GF-D8 (cell line): ENCODE data around the gene MZF1.
"Not testable (repeated sequence)": the region's sequence is repeated elsewhere in the genome, so short reads cannot be mapped to it uniquely, and the experiment has no call there.

ENCODE experiments used
- DNase-seq: peaks from one replicate; lab custom pipeline; 2025; lab: John Stamatoyannopoulos, UW

MZF1 gene

DNA sequence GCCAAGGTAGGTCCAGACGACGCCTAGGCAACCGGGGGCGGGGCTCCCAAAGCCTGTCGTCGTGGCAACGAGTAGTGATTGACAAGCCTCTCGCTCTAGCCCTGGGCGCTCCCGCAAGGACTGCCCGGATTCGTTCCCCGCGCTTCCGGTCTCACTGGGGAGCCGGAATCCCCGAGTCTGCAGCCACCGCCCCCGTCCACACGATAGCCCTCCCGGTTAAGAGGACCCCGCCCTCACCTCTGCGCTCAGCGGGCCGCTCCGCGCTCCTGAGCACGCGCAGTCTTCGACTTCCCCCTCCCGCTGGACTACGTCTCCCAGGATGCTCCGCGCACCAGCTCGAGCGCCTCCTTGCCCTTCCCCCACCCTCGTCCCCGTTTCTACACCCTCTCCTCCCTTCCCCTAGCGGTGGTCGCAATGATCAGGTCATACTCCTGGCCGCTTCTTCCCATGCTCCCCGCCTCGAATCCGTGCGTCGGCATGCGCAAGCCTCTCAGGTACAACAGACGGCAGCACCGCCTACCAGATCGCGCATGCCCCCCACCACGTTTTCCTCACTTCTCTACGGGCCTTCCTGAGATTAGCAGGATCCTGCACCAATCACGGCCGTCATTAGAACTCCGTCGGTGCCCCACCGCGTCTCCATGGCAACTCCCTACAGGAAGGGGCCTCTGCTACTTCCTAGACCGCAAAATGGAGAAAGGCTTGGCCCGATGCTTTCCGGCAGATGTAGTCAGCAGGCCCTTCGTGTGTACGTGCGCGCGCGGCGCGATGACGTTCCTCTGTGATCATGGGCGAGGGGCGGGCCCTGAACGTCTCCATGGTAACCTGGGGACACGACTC lies at the start of gene MZF1:
Gene MZF1, minus strand, starts transcription at position 518 of the 840 bp plus-strand sequence. CDS start 1,946 bp downstream, outside the sequence.
- no peak for DNase-seq

DNA sequence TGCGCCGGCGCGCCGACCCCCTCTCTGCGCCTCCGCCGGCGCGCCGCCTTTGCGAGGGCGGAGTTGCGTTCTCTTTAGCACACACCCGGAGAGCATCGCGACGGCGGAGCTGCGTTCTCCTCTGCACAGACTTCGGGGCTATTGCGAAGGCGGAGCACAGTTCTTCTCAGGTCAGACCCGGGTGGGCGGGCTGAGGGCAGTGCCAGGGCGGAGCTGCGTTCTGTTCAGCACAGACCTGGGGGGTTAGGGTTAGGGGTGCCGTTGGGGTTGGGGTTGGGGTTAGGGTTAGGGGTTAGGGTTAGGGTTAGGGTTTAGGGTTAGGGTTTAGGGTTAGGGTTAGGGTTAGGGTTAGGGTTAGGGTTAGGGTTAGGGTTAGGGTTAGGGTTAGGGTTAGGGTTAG lies 34.1 kb upstream of the MZF1 start:
- not testable (repeated sequence) for DNase-seq

- DNase-seq: not testable (repeated sequence)
Observed at GRCh38 chr19:58606251-58606896, 33.2 kb upstream of the MZF1 start.

DNA sequence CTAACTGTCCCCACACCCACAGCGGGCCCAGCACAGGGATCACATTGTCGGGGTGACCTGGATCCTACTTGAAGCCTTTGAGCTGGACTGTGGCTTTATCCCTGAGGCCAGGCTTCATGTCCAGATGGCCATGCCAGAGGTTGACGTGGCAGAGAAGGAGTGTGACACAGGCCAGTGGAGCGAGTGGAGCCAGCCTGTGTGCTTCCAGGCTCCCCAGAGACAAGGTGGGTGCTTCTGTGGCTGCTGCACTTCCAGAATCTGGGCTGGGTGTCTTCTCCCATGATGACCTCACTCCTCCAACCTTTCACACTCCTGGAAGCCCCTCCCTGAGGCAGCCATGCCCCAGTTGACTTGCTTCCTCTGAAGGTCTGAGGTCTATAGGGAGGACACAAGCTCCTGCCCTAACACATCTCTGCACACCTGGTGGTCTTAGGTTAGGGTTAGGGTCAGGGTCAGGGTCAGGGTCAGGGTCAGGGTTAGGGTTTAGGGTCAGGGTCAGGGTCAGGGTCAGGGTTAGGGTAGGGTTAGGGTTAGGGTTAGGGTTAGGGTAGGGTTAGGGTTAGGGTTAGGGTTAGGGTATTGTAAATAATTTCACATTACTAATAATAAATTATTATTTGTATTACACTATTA lies 13.1 kb upstream of the MZF1 start:
- DNase-seq: no peak

GRCh38 chr19:58585442-58586132 lies 12.5 kb upstream of the MZF1 start:
- no peak for DNase-seq

DNA sequence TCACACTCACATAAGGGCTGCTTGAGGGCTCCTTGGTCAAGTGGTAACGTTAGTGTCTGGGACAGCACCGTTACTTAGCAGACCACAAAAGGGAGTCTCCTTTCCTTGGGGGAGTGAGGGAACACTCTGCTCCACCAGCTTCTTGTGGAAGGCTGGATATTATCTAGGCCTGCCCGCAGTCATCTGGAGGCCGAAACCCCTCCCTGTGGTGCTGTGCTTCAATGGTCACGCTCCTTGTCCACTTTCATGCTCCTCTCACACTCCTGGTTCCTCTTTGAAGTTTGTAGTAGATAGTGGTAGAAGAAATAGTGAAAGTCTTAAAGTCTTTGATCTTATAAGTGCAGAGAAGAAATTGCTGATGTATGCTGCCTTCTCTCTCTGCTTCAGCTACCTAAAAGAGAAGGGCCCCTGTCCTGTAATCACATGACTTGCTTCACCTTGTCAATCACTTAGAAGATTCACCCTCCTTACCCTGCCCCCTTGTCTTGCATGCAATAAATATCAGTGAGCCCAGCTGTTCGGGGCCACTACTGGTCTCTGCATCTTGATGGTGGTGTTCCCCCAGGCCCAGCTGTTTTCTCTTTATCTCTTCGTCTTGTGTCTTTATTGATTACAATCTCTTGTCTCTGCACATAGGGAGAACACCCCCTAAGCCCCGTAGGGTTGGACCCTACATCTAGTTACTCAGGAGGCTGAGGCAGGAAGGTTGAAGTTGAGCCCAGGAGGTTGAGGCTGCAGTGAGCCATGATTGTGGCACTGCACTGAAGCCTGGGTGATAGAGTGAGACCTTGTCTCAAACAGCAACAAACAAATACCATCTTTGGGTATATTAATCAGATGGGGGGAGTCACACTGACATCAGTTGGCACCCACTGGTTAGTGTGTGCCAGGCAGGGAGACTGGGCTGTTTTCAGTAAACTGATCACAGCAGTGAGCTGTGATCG lies 11.6 kb upstream of the MZF1 start:
- DNase-seq: no peak

DNA sequence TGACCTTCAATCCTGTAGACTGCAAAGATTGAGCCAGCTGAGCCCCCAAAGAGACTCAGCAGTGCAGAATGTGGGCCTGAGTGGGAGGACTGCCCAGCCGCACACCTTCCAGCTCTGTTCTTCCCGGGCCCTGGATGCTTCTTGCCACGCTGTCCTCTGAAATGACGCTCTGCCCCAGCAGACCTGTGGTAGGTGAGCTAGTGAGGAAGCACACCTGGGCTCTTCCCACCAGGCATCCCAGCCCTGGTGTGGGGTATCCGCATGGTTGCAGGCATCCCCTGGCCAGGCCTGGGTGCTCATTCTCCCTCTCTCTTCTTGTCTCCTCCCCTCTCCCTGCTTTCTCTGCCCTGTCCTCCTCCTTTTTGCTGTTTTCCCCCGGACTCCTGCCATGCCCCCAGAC lies 9.8 kb upstream of the MZF1 start:
- no peak for DNase-seq

DNA sequence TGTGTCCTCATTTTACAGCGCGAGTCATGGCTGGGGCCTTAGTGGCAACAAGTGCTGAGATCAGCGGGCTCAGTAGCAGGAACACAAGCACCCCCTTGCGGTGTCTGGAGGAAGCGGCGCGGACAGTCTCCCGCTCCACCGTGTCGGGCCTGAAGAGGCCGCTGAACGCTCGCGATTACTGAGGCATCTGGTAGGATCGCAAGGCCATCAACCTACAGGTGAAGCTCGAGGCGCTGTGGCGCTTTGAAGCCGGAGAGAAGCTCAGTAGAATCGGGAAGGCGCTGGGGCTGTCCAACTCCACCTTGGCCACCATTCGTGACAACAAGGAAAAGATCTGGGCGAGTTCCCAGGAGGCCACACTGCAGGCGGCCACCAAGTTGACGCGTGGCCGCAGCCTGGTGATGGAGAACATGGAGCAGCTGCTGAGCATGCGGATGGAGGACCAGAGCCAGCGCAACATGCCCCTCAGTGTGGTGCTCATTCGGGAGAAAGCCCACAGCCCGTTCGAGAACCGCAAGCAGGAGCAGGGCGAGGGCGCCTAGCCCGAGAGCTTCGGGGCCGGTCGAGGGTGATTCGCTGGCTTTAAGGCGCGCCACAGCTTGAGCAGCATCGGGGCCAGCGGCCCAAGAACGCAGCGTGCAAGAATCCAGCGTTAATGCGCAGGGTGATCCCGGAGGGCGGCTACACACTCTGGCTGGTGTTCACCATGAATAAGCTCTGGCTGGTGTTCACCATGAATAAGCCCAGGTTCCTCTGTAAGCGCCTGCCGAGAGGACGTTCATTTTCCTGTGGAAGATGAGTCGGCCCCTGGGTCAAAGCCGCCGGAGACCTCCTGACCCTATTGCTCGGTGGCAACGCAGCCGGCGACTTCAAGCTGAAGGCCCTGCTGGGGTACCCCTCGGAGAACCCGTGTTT lies 8.3 kb upstream of the MZF1 start:
- DNase-seq: no peak

DNA sequence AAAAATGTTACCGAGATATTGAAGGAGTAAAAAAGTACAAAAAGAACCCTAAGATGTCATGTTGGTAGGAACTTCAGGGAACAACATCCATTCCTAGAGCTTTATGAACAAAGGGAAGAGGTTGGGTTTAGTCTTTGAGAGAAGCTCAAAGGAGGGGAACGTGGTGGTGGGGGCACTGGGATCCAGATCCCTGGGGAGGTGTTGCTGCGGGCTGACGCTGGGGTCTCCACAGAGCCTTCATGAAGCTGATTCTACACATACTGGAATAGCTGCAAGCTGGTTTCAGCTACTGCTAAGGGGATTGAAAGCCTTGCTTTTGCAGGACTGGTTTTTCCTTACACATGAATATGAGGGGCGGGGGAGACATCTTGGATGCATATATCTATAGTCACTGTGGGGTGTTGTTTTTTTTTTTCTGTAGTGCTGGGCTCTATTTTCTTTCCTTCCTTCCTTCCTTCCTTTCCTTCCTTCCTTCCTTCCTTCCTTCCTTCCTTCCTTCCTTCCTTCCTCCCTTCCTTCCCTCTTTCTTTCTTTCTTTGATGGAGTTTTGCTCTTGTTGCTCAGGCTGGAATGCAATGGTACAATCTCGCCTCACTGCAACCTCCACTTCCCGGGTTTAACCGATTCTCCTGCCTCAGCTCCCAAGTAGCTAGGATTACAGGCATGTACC lies 6.5 kb upstream of the MZF1 start:
- no peak for DNase-seq

GRCh38 chr19:58578012-58578925 lies 5.1 kb upstream of the MZF1 start:
- no peak for DNase-seq

DNA sequence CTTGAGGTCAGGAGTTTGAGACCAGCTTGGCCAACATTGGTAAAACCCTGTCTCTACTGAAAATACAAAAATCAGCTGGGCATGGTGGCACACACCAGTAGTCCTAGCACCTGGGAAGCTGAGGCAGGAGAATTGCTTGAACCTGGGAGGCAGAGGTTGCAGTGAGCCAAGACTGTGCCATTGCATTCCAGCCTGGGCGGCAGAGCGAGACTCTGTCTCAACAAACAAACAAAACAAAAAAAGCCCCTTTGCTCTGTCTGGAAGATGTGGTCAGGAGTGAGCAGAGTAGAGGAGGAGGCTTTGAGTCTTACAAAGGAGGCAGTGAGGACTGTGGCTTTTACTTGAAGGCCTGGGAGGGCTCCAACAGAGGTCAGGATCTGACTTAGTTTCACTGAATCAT lies 4.4 kb upstream of the MZF1 start:
- DNase-seq: not testable (repeated sequence)

GRCh38 chr19:58575183-58576041 lies 2.3 kb upstream of the MZF1 start:
- no peak for DNase-seq

DNA sequence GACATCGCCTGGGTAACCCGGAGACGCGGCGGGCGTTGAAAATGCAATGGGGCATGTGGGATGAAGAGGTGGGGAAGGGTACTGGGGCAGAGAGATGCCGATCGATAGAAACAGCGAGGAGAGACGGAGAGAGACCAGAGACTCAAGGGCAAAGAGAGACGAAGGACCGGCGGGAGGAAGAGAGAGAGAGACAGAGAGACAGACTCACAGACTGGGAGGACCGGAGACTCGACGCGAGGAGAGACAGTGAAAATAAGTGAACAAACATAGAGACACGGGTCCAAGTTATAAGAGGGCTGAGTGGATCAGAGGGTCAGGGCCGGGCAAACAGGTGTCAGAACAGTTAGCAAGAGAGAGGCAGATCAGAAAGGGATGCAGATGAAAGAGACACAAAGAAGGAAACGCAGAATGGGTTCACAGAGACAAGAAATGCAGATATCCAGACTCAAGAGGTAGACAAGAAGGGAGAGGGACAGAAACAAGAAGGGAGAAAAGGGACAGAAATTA lies 576 bp upstream of the MZF1 start:
- DNase-seq: no peak

- DNase-seq: no peak
Observed at GRCh38 chr19:58572026-58572817, 913 bp downstream of the MZF1 start.

DNA sequence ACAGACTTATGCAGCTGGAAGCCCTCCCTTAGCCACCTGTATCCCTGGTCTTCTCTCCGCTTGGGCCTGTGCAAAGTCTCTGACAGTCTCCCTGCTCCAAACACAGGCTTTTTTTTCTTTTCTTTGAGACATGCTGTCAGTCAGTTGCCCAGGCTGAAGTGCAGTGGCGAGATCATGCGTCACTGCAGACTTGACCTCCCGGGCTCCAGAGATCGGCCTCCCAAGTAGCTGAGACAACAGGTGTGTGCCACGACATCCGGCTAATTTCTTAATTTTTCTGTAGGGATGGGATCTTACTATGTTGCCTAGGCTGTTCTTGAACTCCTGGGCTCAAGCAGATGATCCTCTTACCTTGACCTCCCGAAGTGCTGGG lies 1.6 kb downstream of the MZF1 start:
- no peak for DNase-seq

DNA sequence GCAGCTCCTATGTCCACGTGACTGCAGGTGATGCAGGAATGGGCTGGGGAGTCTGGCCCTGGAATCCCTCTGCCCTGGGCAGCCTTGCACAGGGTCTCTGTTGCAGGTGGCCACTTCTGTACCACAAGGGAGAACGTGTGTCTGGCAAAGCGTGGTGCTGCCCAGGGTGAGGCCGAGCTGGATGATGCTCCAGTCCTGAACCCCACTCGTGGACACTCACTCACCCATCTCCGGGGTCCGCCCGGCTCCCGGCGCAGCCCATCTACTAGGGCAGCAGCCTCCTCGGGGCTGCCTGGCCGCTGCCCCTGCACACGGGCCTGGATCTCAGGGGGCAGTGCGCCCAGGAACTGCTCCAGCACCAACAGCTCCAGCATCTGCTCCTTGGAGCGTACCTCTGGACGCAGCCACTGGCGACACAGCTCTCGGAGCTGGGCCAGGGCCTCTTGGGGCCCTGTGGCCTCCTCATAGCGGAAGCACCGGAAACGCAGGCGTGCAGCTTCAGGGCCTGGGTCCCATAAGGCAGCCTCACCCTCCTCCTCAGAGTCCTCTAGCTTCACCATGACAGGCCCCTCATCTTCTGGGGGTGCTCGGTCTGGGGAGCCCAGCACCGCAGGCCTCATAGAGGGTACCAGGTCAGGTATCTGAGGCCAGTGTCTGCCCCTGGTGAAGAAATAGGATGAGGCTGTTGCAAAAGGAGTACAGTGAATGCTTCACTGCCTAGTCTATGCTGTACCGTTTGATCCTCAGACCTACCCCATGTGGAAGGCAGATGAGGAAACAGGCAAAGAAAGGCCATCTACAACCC lies 2.2 kb downstream of the MZF1 start:
- no peak for DNase-seq
